A549 (cell line): Measurements from ENCODE around the gene DYSF. TPM values are rescaled to one million over a fixed set of nuclear protein-coding genes. Genes with fewer than 3 reads are reported as not detected.

Experiments
- ATAC-seq, 2 experiments: fragments of 200-7000 bp in 1 of 2; fragments of >200 bp in 1 of 2; cut with Nextera tagmentation in 1 of 2; cut with Tn5 transposase in 1 of 2; 3 replicates each; pipeline versions ENCODE4 v1.8.0 to v1.9.1; 2018 to 2020; ENCODE audit warnings: mild to moderate bottlenecking in 1 of 2, moderate library complexity in 1 of 2
- CTCF ChIA-PET: fragments of 300-600 bp; sonication (Branson Sonifier 250); formaldehyde crosslinking; extraction: SDS; loops from one replicate; lab custom pipeline; 2021; ENCODE audit warnings: antibody characterized with exemption, inconsistent platforms; lab: Yijun Ruan, JAX
- POLR2A ChIA-PET: fragments of 350-600 bp; formaldehyde crosslinking; extraction: SDS; loops from one replicate; lab custom pipeline; 2021; ENCODE audit warnings: antibody characterized with exemption, inconsistent platforms; lab: Yijun Ruan, JAX
- DNase-seq, 2 experiments: peaks; one replicate each; pipeline versions ENCODE4 v3.0.0 to v3.0.0-alpha.2; 2011 to 2016; ENCODE audit warnings: low read depth in 1 of 2, low spot score in 1 of 2
- FAIRE-seq: peaks from 2 replicates; lab custom pipeline; 2011; peaks lifted over from hg19 to GRCh38; lab: Jason Lieb, UNC
- H3K27ac ChIP-seq, 2 experiments: fragments of >200 bp; sonication (Bioruptor Twin); formaldehyde crosslinking; 3 replicates each; pipeline ENCODE4 v1.5.1; 2016 to 2017
- H3K4me1 ChIP-seq: fragments of >200 bp; sonication (Bioruptor Twin); formaldehyde crosslinking; 3 replicates; pipeline ENCODE4 v1.6.1; 2016
- H3K4me2 ChIP-seq: fragments of >200 bp; sonication (Bioruptor Twin); formaldehyde crosslinking; 3 replicates; pipeline ENCODE4 v1.6.1; 2016
- H3K4me3 ChIP-seq: fragments of >200 bp; sonication (Bioruptor Twin); formaldehyde crosslinking; 3 replicates; pipeline ENCODE4 v1.5.1; 2016
- H3K9me3 ChIP-seq: fragments of >200 bp; sonication (Bioruptor Twin); formaldehyde crosslinking; 3 replicates; pipeline ENCODE4 v1.6.1; 2016
- BCL3 ChIP-seq: fragments of >200 bp; sonication (Bioruptor Twin); formaldehyde crosslinking; IDR thresholded peaks from 3 replicates; pipeline ENCODE4 v1.6.1; 2016
- CEBPB ChIP-seq, 2 experiments: fragments of >200 bp in 1 of 2; sonication (Bioruptor Twin) in 1 of 2; formaldehyde crosslinking in 1 of 2; IDR thresholded peaks; 2 replicates each; pipeline ENCODE4 v1.6.1; 2012 to 2016
- EP300 ChIP-seq, 2 experiments: fragments of >200 bp; sonication (Bioruptor Twin); formaldehyde crosslinking; IDR thresholded peaks; 2 replicates in 1 of 2; 3 replicates in 1 of 2; pipeline ENCODE4 v1.6.1; 2016 to 2017
- FOSB ChIP-seq: fragments of 250-450 bp; sonication (Bioruptor Pico); IDR thresholded peaks from 2 replicates; pipeline ENCODE4 v1.5.0; 2020; ENCODE audit warnings: mild to moderate bottlenecking, moderate library complexity
- FOXS1 ChIP-seq: fragments of 250-450 bp; sonication (Bioruptor Pico); IDR thresholded peaks from 2 replicates; pipeline ENCODE4 v1.5.0; 2020; ENCODE audit warnings: mild to moderate bottlenecking, moderate library complexity
- GATA3 ChIP-seq: IDR thresholded peaks from 2 replicates; pipeline ENCODE4 v1.6.1; 2012; ENCODE audit warnings: borderline replicate concordance
- HDAC2 ChIP-seq: fragments of 200-600 bp; sonication (generic); IDR thresholded peaks from 2 replicates; pipeline ENCODE4 v1.6.1; 2016
- HEYL ChIP-seq: fragments of 250-450 bp; sonication (Bioruptor Pico); IDR thresholded peaks from 2 replicates; pipeline ENCODE4 v1.8.0; 2021; ENCODE audit warnings: mild to moderate bottlenecking, moderate library complexity
- HOXB13 ChIP-seq: fragments of 250-450 bp; sonication (Bioruptor Pico); IDR thresholded peaks from 2 replicates; pipeline ENCODE4 v1.5.0; 2020; ENCODE audit warnings: low read depth, mild to moderate bottlenecking, moderate library complexity
- HOXB5 ChIP-seq: fragments of 250-450 bp; sonication (Bioruptor Pico); IDR thresholded peaks from 2 replicates; pipeline ENCODE4 v1.5.0; 2020; ENCODE audit warnings: mild to moderate bottlenecking, moderate library complexity
- JUN ChIP-seq, 2 experiments: fragments of >200 bp; sonication (Bioruptor Twin); formaldehyde crosslinking; IDR thresholded peaks; 2 replicates in 1 of 2; 3 replicates in 1 of 2; pipeline ENCODE4 v1.6.1; 2016 to 2017
- MAFK ChIP-seq: fragments of 450-650 bp; IDR thresholded peaks from 2 replicates; pipeline ENCODE4 v1.6.1; 2014; ENCODE audit not compliant: partially characterized antibody
- MAX ChIP-seq: IDR thresholded peaks from 2 replicates; pipeline ENCODE4 v1.6.1; 2012
- PHF8 ChIP-seq: fragments of 200-600 bp; sonication (generic); IDR thresholded peaks from 2 replicates; pipeline ENCODE4 v1.6.1; 2016; ENCODE audit warnings: low read depth, mild to moderate bottlenecking, antibody characterized with exemption, moderate library complexity, borderline replicate concordance
- POLR2A ChIP-seq: IDR thresholded peaks from 2 replicates; pipeline ENCODE4 v1.6.1; 2012; ENCODE audit warnings: mild to moderate bottlenecking, low read length
- RAD21 ChIP-seq, 2 experiments: fragments of >200 bp in 1 of 2; sonication (Bioruptor Twin) in 1 of 2; formaldehyde crosslinking in 1 of 2; IDR thresholded peaks in 1 of 2; conservative IDR thresholded peaks in 1 of 2; 2 replicates in 1 of 2; 3 replicates in 1 of 2; pipeline ENCODE4 v1.6.1; 2012 to 2018; ENCODE audit warnings: inconsistent platforms in 1 of 2
- RCOR1 ChIP-seq: fragments of 150-350 bp; IDR thresholded peaks from 2 replicates; pipeline ENCODE4 v1.6.1; 2014; ENCODE audit warnings: antibody characterized with exemption, low read length, low read depth
- RFX5 ChIP-seq: fragments of 450-650 bp; IDR thresholded peaks from 2 replicates; pipeline ENCODE4 v1.7.1; 2014; ENCODE audit warnings: antibody characterized with exemption, mild to moderate bottlenecking, moderate library complexity
- TFCP2L1 ChIP-seq: fragments of 250-450 bp; sonication (Bioruptor Pico); IDR thresholded peaks from 2 replicates; pipeline ENCODE4 v1.5.0; 2021; ENCODE audit warnings: mild to moderate bottlenecking
- TP53 ChIP-seq: fragments of 250-450 bp; sonication (Bioruptor Pico); IDR thresholded peaks from 2 replicates; pipeline ENCODE4 v1.5.0; 2021; ENCODE audit warnings: mild to moderate bottlenecking, moderate library complexity
- ZC3H11A ChIP-seq: fragments of 450-650 bp; IDR thresholded peaks from 2 replicates; pipeline ENCODE4 v1.6.1; 2014; ENCODE audit warnings: antibody characterized with exemption, mild to moderate bottlenecking
- WGBS: methylation state at CpG from one replicate; pipeline ENCODE4 v1.1.6; 2017; ENCODE audit errors: missing lambda C conversion rate; 5-methylcytosine and 5-hydroxymethylcytosine counted together
- polyA plus RNA-seq, 4 experiments: library from polyadenylated mRNA; depleted of rRNA in 3 of 4; stranded (reverse); fragments of >200 nt; fragmentation: RNase III in 1 of 4; extraction: RNeasy Plus Mini Kit Qiagen cat#74134 plus additional on column Dnase treatment in 1 of 4; gene quantifications; 2 replicates in 3 of 4; 3 replicates in 1 of 4; pipeline ENCODE4 v1.2.3, GENCODE V29; 2011 to 2017
- TF ChIP-seq, protein P1 (sequence below): fragments of 450-650 bp; IDR thresholded peaks from 2 replicates; pipeline ENCODE4 v1.6.1; 2014; ENCODE audit warnings: antibody characterized with exemption

Gene DYSF
- polyA plus RNA-seq, 2 of the 4 experiments (the other 2 are of a cell fraction): 0.36 to 0.98 TPM

- TF ChIP-seq EP300 (IDR thresholded peaks at IDR 0.05): no peak
- TF ChIP-seq, all 56 proteins: peak for 0
Observed at GRCh38 chr2:71711133-71711855, 257.9 kb downstream of the DYSF start (continued).

GRCh38 chr2:71712158-71712818 lies 258.9 kb downstream of the DYSF start:
- 88% methylated on average over 8 of the region's 8 CpGs for WGBS

DNA sequence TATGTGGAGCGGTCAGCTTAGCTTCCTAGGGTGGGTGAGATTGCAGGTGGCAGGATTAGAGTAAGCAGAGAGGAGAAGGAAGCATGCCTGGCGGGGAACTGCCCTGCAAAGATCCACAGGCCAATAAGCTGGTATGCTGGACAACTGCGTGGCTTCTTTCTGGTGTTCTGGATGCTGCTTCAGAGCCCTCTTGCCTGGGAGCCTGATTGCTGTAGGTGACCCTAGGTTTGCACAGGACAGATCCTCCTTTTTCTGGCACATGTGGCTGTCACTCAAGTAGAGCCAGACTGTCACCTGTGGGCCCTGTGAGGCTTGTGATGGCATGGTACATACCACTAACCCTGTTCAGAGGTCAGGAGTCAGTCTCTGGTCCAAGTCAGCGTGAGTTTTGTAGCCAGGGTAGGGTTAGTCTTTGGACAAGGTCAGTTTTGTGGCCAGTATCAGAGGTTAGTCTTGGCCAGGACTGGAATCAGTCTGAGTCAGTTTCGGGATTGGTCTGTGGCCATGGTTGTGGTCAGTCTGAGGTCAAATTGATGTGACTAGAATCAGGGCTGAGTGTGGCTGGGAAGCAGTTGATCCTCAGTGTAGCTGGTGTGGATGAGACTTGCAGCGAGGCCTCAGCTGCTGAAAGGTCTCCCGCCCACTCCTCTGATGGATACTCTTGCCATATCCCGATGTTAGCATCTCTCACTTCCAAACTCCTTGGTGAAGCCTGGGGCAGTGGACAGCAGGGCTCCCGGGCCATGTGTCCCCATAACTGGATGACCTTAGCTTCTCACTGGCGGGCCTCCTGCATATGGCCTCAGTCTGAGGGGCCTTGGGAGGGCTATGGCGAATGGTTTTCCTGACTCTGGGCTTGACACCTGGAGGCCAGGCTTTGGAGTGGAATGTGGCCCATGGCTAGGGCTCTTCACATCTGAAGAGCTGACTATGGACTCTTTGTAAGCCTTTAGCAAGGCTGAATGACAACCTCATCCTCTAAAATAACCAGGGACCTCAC lies 260.5 kb downstream of the DYSF start:
- no peak for ATAC-seq
- Histone ChIP-seq H3K27ac (no peak overlapping the region), H3K4me3 (no peak overlapping the region), H3K4me2 (no peak overlapping the region), H3K9me3 (no peaks in the 10 kb centered on the region), H3K4me1 (peaks cover 15% of the 10 kb centered on the region)
- FAIRE-seq: no peak
- no peak for DNase-seq
- TF ChIP-seq POLR2A: no peak
- no peak for TF ChIP-seq CEBPB (IDR thresholded peaks at IDR 0.05)
- no peak for TF ChIP-seq RAD21 (conservative IDR thresholded peaks at IDR 0.05 in 1 of 2, IDR thresholded peaks at IDR 0.05 in 1 of 2)
- TF ChIP-seq JUN (IDR thresholded peaks at IDR 0.05): no peak
- TF ChIP-seq HEYL (CRISPR knock-in tag): no peak
- no peak for TF ChIP-seq RFX5
- no peak for TF ChIP-seq TP53
- no peak for TF ChIP-seq MAFK
- no peak for TF ChIP-seq FOXS1
- no peak for TF ChIP-seq BCL3
- 51% methylated on average over 11 of the region's 11 CpGs for WGBS
- ChIA-PET POLR2A (no interaction called here), CTCF (no interaction called here)

More at GRCh38 chr2:71712158-71712818, 258.9 kb downstream of the DYSF start:
- H3K9me3 ChIP-seq: no peaks in the 10 kb centered on the region
- ATAC-seq: no peak
- TF ChIP-seq TP53: no peak
- no peak for TF ChIP-seq HOXB13 (CRISPR knock-in tag)
- TF ChIP-seq FOSB: no peak
- no peak for TF ChIP-seq PHF8
- TF ChIP-seq, protein P1, sequence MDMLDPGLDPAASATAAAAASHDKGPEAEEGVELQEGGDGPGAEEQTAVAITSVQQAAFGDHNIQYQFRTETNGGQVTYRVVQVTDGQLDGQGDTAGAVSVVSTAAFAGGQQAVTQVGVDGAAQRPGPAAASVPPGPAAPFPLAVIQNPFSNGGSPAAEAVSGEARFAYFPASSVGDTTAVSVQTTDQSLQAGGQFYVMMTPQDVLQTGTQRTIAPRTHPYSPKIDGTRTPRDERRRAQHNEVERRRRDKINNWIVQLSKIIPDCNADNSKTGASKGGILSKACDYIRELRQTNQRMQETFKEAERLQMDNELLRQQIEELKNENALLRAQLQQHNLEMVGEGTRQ: no peak
- no peak for TF ChIP-seq ZC3H11A
- TF ChIP-seq, all 56 proteins: peak for 0
- POLR2A ChIA-PET: no interaction called here
- Histone ChIP-seq H3K4me3 (no peak overlapping the region), H3K27ac (no peak overlapping the region; a peak in 1 of 6 replicates), H3K4me1 (peaks cover 13% of the 10 kb centered on the region), H3K4me2 (no peak overlapping the region)
- CTCF ChIA-PET: no interaction called here
- FAIRE-seq: no peak
- DNase-seq: no peak

DNA sequence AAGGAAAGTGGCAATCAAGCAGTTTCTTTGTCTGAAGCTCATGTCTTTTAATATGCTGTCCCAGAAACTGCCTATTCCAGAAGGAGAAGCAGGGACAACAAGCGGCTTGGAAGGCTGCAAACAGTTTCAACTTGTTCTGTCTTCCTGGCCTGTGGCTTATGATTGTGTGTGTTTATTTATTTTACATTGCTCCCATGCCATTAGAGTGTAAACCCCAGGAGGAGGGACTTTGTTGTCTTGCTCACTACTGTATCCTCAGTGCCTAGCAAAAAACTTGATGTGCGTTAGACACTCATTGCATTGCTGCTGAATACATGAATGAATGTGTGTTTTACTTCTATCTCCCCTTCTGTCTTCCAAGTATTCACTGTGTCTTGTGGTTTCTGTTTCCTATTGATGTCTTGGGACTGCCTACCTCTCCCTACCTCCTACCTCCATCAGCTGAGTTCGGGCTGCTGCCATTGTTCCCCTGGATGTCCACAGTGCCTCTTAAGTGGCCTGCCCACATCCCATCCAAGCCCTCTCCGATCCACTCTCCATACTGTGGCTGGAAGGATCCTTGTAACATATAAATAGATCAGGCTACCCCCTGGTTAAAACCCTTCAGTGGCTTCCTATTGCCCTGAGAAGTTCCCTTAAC lies 261.4 kb downstream of the DYSF start:
- Histone ChIP-seq H3K4me3 (no peak overlapping the region), H3K9me3 (no peaks in the 10 kb centered on the region), H3K4me1 (peaks cover 15% of the 10 kb centered on the region), H3K4me2 (no peak overlapping the region), H3K27ac (no peak overlapping the region)
- ATAC-seq (no peak), DNase-seq (no peak), FAIRE-seq (no peak)
- ChIA-PET POLR2A (no interaction called here), CTCF (no interaction called here)
- WGBS: 60% methylated on average over 4 of the region's 4 CpGs
- no peak for TF ChIP-seq GATA3
- no peak for TF ChIP-seq TFCP2L1
- no peak for TF ChIP-seq HDAC2
- no peak for TF ChIP-seq BCL3
- TF ChIP-seq HOXB5 (CRISPR knock-in tag): no peak
- no peak for TF ChIP-seq MAX
- TF ChIP-seq RAD21 (conservative IDR thresholded peaks at IDR 0.05 in 1 of 2, IDR thresholded peaks at IDR 0.05 in 1 of 2): no peak
- TF ChIP-seq RCOR1: no peak
- no peak for TF ChIP-seq HOXB13 (CRISPR knock-in tag)
- TF ChIP-seq, protein P1: no peak
